Activated naive CD4-positive, alpha-beta T cell treated with anti-CD3 and anti-CD28 coated beads, Interleukin-2, amount 50 U/mL, for 16 hours (primary cell): ENCODE results near the gene CENPB.
"Not testable (repeated sequence)": the region's sequence is repeated elsewhere in the genome, so short reads cannot be mapped to it uniquely, and the experiment has no call there.

Experiments
- DNase-seq: peaks from one replicate; pipeline ENCODE4 v3.0.0-alpha.2; 2020

The CENPB gene

GRCh38 chr20:3786665-3787323 is at the start of gene CENPB:
CENPB (minus strand) TSS chr20:3786740; CDS start chr20:3786483, 257 bp downstream.
- DNase-seq: peak; percentile 91

GRCh38 chr20:3836132-3836531 is 49.6 kb upstream of the CENPB start:
- DNase-seq: no peak

- not testable (repeated sequence) for DNase-seq
Observed at GRCh38 chr20:3829891-3830290, 43.4 kb upstream of the CENPB start.

- no peak for DNase-seq
Observed at GRCh38 chr20:3828798-3829197, 42.3 kb upstream of the CENPB start.

GRCh38 chr20:3826420-3826819 is 39.9 kb upstream of the CENPB start:
- no peak for DNase-seq

- no peak for DNase-seq
Observed at GRCh38 chr20:3825526-3825925, 39.0 kb upstream of the CENPB start.

GRCh38 chr20:3823881-3824280 is 37.3 kb upstream of the CENPB start:
- DNase-seq: no peak

- no peak for DNase-seq
Observed at GRCh38 chr20:3821996-3822395, 35.5 kb upstream of the CENPB start.

- no peak for DNase-seq
Observed at GRCh38 chr20:3820901-3821727, 34.6 kb upstream of the CENPB start.

GRCh38 chr20:3820048-3820900 is 33.7 kb upstream of the CENPB start, which contains the start of gene AP5S1:
AP5S1 (plus strand) TSS chr20:3820547; CDS start chr20:3822118, 1,571 bp downstream.
- peak; percentile 86 for DNase-seq

GRCh38 chr20:3819411-3820047 is 33.0 kb upstream of the CENPB start:
- no peak for DNase-seq

GRCh38 chr20:3818155-3819151 is 31.9 kb upstream of the CENPB start:
- DNase-seq: no peak

GRCh38 chr20:3815703-3816315 is 29.3 kb upstream of the CENPB start:
- DNase-seq: no peak

GRCh38 chr20:3814928-3815495 is 28.5 kb upstream of the CENPB start:
- DNase-seq: no peak

- no peak for DNase-seq
Observed at GRCh38 chr20:3813848-3814581, 27.5 kb upstream of the CENPB start.

GRCh38 chr20:3812975-3813847 is 26.7 kb upstream of the CENPB start:
- DNase-seq: no peak

- no peak for DNase-seq
Observed at GRCh38 chr20:3812259-3812681, 25.7 kb upstream of the CENPB start.

GRCh38 chr20:3811467-3812258 is 25.1 kb upstream of the CENPB start:
- DNase-seq: peak; percentile 96
